ENCODE results near the gene EFNA5.
"Not testable (repeated sequence)": the region's sequence is repeated elsewhere in the genome, so short reads cannot be mapped to it uniquely, and the experiment has no call there.

The EFNA5 gene

GRCh38 chr5:107352576-107352975, 318.2 kb downstream of the EFNA5 start:
- no peak for DNase-seq

GRCh38 chr5:107346580-107346979, 324.2 kb downstream of the EFNA5 start:
- DNase-seq, result not testable (repeated sequence)

- no peak for DNase-seq
These were observed 328.4 kb downstream of the EFNA5 start for GRCh38 chr5:107342371-107342770.

GRCh38 chr5:107341376-107342084, 329.2 kb downstream of the EFNA5 start:
- no peak for DNase-seq

- DNase-seq, result no peak
These were observed 330.1 kb downstream of the EFNA5 start for GRCh38 chr5:107340631-107341030.

DNA sequence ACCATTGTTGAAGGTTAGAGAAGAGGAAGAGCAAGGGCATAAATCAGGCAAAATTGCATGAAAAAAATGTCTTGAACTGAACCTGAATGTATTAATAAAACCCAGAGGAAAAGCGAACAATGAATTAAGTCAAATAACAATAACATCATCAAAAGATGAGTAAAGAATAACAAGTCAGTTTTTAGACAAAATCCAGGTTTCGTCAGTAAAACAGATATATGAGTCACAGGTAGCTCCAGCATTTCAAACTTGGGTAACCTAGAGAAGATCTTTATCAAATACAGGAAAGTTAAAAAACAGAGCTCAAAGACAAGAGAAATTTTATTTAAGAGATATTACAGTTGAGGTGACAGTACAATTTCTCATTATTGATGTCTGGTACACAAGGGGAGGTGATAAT, 332.4 kb downstream of the EFNA5 start:
- no peak for DNase-seq

DNA sequence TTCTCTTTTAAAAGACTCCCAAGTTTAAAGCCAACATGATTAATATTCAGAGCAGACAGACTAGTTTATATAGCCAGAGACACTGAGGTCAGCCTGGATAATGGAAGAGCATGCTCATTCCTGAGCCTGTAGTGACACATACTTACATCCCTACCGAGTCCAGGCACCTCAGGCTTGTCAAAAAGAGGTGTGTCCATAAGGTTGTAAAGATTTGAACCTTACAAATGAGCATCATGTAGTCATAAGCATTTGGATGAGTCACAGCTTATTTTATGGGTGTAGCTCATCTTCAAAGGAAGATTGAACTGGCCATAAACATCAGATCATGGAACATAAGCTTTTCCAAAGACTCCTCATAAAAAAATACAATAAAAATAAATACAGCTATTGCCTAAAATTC, 333.5 kb downstream of the EFNA5 start:
- no peak for DNase-seq

- no peak for DNase-seq
These were observed 338.9 kb downstream of the EFNA5 start for GRCh38 chr5:107331882-107332281.

DNA sequence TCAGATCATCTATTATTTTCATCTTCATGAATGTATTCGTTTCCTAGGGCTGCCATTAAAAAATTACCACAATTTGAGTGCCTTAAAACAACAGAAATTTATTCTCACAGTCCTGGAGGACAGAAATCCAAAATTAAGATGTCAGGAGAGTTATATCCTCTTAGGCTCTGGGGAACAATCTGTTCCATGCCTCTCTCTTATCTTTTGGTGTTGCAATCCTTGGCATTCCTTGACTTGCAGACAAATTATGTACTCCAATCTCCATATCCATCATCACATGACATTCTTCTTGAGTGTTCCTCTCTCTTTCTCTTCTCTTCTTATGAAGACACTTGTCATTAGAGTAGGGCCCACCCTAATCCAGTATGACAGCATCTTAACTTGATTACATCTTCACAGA, 339.4 kb downstream of the EFNA5 start:
- no peak for DNase-seq

DNA sequence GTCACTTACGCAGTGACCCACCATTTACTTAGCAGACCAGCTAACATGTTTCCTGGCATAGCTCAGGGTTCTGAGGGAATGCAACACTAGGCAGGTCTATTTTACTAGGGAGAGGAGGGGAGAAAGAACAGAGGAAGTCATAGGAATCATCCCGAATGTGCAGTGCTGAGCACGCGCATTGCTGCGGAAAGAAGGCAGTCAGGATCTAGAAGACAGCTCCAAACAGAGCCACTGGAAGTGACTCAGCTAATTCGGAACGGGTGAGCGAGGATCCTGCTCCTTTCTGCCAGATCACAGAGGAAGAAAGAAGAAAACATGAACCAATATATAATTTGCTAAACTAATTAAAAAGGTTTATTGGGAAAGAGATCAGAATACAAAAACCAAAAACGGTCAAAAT, 339.8 kb downstream of the EFNA5 start:
- no peak for DNase-seq

- DNase-seq, result no peak
These were observed 340.9 kb downstream of the EFNA5 start for GRCh38 chr5:107329850-107330249.

Measured in NCI-H1417 treated with DMSO at 0.1 percent for 48 hours (cell line).